CD14-positive monocyte (primary cell): Measurements from ENCODE around the gene ZSWIM3. TPM values are rescaled to one million over a fixed set of nuclear protein-coding genes. Genes with fewer than 3 reads are reported as not detected.

Experiments used
- DNase-seq, 3 donors: peaks; one replicate each; pipeline ENCODE4 v3.0.0-alpha.2; 2011 to 2022
- H2AFZ ChIP-seq: 2 replicates; pipeline ENCODE4 v1.6.0; 2012; ENCODE audit warnings: mild to moderate bottlenecking, low read depth, low read length, inconsistent platforms; ENCODE audit not compliant: insufficient read depth, poor library complexity, severe bottlenecking
- H3K27ac ChIP-seq, 2 donors: 1 replicate in 1 of 2; 2 replicates in 1 of 2; pipeline ENCODE4 v1.5.1; 2012 to 2013; ENCODE audit warnings: low read length in 2 of 2, control low read depth in 1 of 2, inconsistent platforms in 1 of 2, low read depth in 1 of 2, mild to moderate bottlenecking in 1 of 2
- H3K27me3 ChIP-seq, 2 donors: one replicate each; pipeline versions ENCODE4 v1.6.0 to v1.6.1; 2011 to 2013; ENCODE audit warnings: low read length in 2 of 2; ENCODE audit not compliant: control insufficient read depth in 2 of 2, insufficient read depth in 2 of 2
- H3K36me3 ChIP-seq, 2 donors: replicated peaks in 1 of 2; 1 replicate in 1 of 2; 2 replicates in 1 of 2; pipeline versions ENCODE4 v1.5.1 to v1.6.1; 2012 to 2013; ENCODE audit warnings: low read length in 2 of 2, control low read depth in 1 of 2, inconsistent platforms in 1 of 2, mild to moderate bottlenecking in 1 of 2; ENCODE audit not compliant: insufficient read depth in 2 of 2, control insufficient read depth in 1 of 2
- H3K4me1 ChIP-seq, 2 donors: 1 replicate in 1 of 2; 2 replicates in 1 of 2; pipeline versions ENCODE4 v1.5.1 to v1.6.1; 2012 to 2013; ENCODE audit warnings: low read length in 2 of 2, control low read depth in 1 of 2, inconsistent platforms in 1 of 2, mild to moderate bottlenecking in 1 of 2, moderate library complexity in 1 of 2; ENCODE audit not compliant: insufficient read depth in 2 of 2, control insufficient read depth in 1 of 2
- H3K4me2 ChIP-seq: replicated peaks from 2 replicates; pipeline ENCODE3; 2012; ENCODE audit warnings: low read length, moderate library complexity, mild to moderate bottlenecking; ENCODE audit not compliant: poor library complexity, severe bottlenecking; ENCODE audit errors: extremely low read depth
- H3K4me3 ChIP-seq, 3 experiments: fragments of 200-600 bp in 1 of 3; sonication (generic) in 1 of 3; replicated peaks in 1 of 3; 1 replicate in 2 of 3; 2 replicates in 1 of 3; pipeline ENCODE4 v1.5.1; 2011 to 2013; ENCODE audit warnings: low read length in 3 of 3, mild to moderate bottlenecking in 3 of 3, control low read depth in 2 of 3, low read depth in 2 of 3, inconsistent platforms in 1 of 3, moderate library complexity in 1 of 3
- H3K79me2 ChIP-seq: 2 replicates; pipeline ENCODE4 v1.6.0; 2012; ENCODE audit warnings: mild to moderate bottlenecking, control low read depth, inconsistent platforms, low read length, moderate library complexity; ENCODE audit not compliant: insufficient read depth
- H3K9ac ChIP-seq: 2 replicates; pipeline ENCODE4 v1.6.0; 2017; ENCODE audit warnings: low read length, mild to moderate bottlenecking; ENCODE audit not compliant: insufficient read depth, poor library complexity, severe bottlenecking
- H3K9me3 ChIP-seq, 2 donors: replicated peaks in 1 of 2; 1 replicate in 1 of 2; 2 replicates in 1 of 2; pipeline versions ENCODE4 v1.5.1 to v1.6.1; 2012 to 2013; ENCODE audit warnings: low read length in 2 of 2, control low read depth in 1 of 2; ENCODE audit not compliant: control insufficient read depth in 1 of 2, insufficient read depth in 1 of 2
- H4K20me1 ChIP-seq: 2 replicates; pipeline ENCODE4 v1.6.0; 2012; ENCODE audit warnings: mild to moderate bottlenecking, low read length, control low read depth, moderate library complexity; ENCODE audit not compliant: insufficient read depth
- H3K27ac Mint-ChIP-seq, 7 donors: one replicate each; pipeline ENCODE4 v1.8.0; 2020; ENCODE audit warnings: mild to moderate bottlenecking in 7 of 7, mixed read lengths in 7 of 7, moderate library complexity in 6 of 7, inconsistent platforms in 2 of 7
- H3K27me3 Mint-ChIP-seq, 3 donors: one replicate each; pipeline ENCODE4 v1.8.0; 2021 to 2022; ENCODE audit warnings: low read depth in 3 of 3, mild to moderate bottlenecking in 3 of 3, mixed read lengths in 3 of 3, moderate library complexity in 3 of 3, inconsistent platforms in 1 of 3
- H3K36me3 Mint-ChIP-seq, 2 donors: one replicate each; pipeline ENCODE4 v1.8.0; 2020; ENCODE audit warnings: mixed read lengths in 2 of 2, inconsistent platforms in 1 of 2, mild to moderate bottlenecking in 1 of 2
- H3K4me1 Mint-ChIP-seq: one replicate; pipeline ENCODE4 v1.8.0; 2020; ENCODE audit warnings: mild to moderate bottlenecking, mixed read lengths
- H3K4me3 Mint-ChIP-seq, 2 donors: one replicate each; pipeline ENCODE4 v1.8.0; 2020; ENCODE audit warnings: mild to moderate bottlenecking in 2 of 2, mixed read lengths in 2 of 2, moderate library complexity in 1 of 2
- H3K9me3 Mint-ChIP-seq, 7 donors: one replicate each; pipeline ENCODE4 v1.8.0; 2020 to 2022; ENCODE audit warnings: mixed read lengths in 7 of 7, mild to moderate bottlenecking in 6 of 7, moderate library complexity in 6 of 7, inconsistent platforms in 2 of 7
- CTCF ChIP-seq: fragments of 200-600 bp; IDR thresholded peaks from one replicate; pipeline ENCODE4 v1.8.0; 2022; ENCODE audit warnings: antibody characterized with exemption, mild to moderate bottlenecking
- WGBS: methylation state at CpG from one replicate; pipeline ENCODE4 v1.1.5; 2013; ENCODE audit warnings: missing lambda C conversion rate; ENCODE audit not compliant: insufficient coverage; 5-methylcytosine and 5-hydroxymethylcytosine counted together
- intact Hi-C, 2 donors: fragments of 100-400 bp; cut with micrococcal nuclease; formaldehyde crosslinking; loops; one replicate each; pipeline versions ENCODE4 v1.15.0 to v1.15.1; 2023
- polyA plus RNA-seq, 3 donors: library from polyadenylated mRNA; depleted of rRNA in 1 of 3; unstranded in 2 of 3; stranded (reverse) in 1 of 3; fragments of 300-500 nt in 2 of 3; fragments of >200 nt in 1 of 3; fragmentation: Illumina TruSeq in 2 of 3; gene quantifications; 1 replicate in 2 of 3; 2 replicates in 1 of 3; pipeline ENCODE4 v1.2.3, GENCODE V29; 2012 to 2021

The ZSWIM3 gene
- polyA plus RNA-seq, 3 donors: 0.29 to 1.5 (median 0.64) TPM

- Histone ChIP-seq H4K20me1 (no peaks in the 10 kb centered on the region), H3K9me3 (no peaks in the 10 kb centered on the region), H3K79me2 (peaks cover 4% of the 10 kb centered on the region), H3K4me2 (no peak overlapping the region), H2AFZ (no peak overlapping the region), H3K9ac (no peak overlapping the region), H3K27me3 (no peaks in the 10 kb centered on the region), H3K4me3 (no peak overlapping the region), H3K27ac (no peak overlapping the region), H3K36me3 (no peaks in the 10 kb centered on the region), H3K4me1 (no peaks in the 10 kb centered on the region)
- no peaks in the 10 kb centered on the region for H3K9me3 Mint-ChIP-seq
- no peak overlapping the region for H3K4me3 Mint-ChIP-seq
- peaks cover 4 to 10% of the 10 kb centered on the region in 2 donors for H3K36me3 Mint-ChIP-seq
- no peak for TF ChIP-seq CTCF
- H3K27me3 Mint-ChIP-seq: peaks cover 0 to 3% (median 0%) of the 10 kb centered on the region in 3 donors
- no peak for DNase-seq
- H3K27ac Mint-ChIP-seq: peak overlapping the region in 1 of 7 donors; percentile 63
- H3K4me1 Mint-ChIP-seq: peaks cover 4% of the 10 kb centered on the region
- no CpG with 5 or more reads among the region's 5 CpGs for WGBS
- intact Hi-C loops: no loop called here
These were observed 9.0 kb downstream of the ZSWIM3 start for GRCh38 chr20:45866454-45866853.

- Histone ChIP-seq H3K9ac (no peak overlapping the region), H4K20me1 (no peaks in the 10 kb centered on the region), H2AFZ (no peak overlapping the region), H3K27ac (no peak overlapping the region), H3K4me1 (no peaks in the 10 kb centered on the region), H3K27me3 (no peaks in the 10 kb centered on the region), H3K9me3 (no peaks in the 10 kb centered on the region), H3K79me2 (peaks cover 4% of the 10 kb centered on the region), H3K36me3 (no peaks in the 10 kb centered on the region), H3K4me3 (no peak overlapping the region), H3K4me2 (no peak overlapping the region)
- Mint-ChIP-seq H3K27me3 (peaks cover 0 to 3% (median 0%) of the 10 kb centered on the region in 3 donors), H3K4me1 (peaks cover 4% of the 10 kb centered on the region), H3K36me3 (peaks cover 5 to 10% of the 10 kb centered on the region in 2 donors), H3K9me3 (no peaks in the 10 kb centered on the region), H3K27ac (no peak overlapping the region), H3K4me3 (no peak overlapping the region)
- 100% methylated on average over 1 of the region's 6 CpGs for WGBS
- intact Hi-C loops: no loop called here
- no peak for TF ChIP-seq CTCF
- DNase-seq: no peak
These were observed 9.9 kb downstream of the ZSWIM3 start for GRCh38 chr20:45867136-45867818.
